Right lobe of liver (tissue), 6 donors: ENCODE results near the gene CYP27C1. TPM values are rescaled to one million over a fixed set of nuclear protein-coding genes. Genes with fewer than 3 reads are reported as not detected.
"Not testable (repeated sequence)": the region's sequence is repeated elsewhere in the genome, so short reads cannot be mapped to it uniquely, and the experiment has no call there.

Experiments used
- ATAC-seq, 4 donors: fragments of 200-7000 bp; cut with Tn5 transposase; one replicate each; pipeline ENCODE4 v1.9.1; 2020; ENCODE audit warnings: mild to moderate bottlenecking in 4 of 4, moderate library complexity in 4 of 4
- DNase-seq, 3 donors: peaks; one replicate each; pipeline ENCODE4 v3.0.0-alpha.2; 2020
- H3K27ac ChIP-seq, 3 donors: fragments of 200-600 bp; one replicate each; pipeline ENCODE4 v1.8.0; 2022
- H3K27me3 ChIP-seq, 2 donors: fragments of 200-600 bp; one replicate each; pipeline ENCODE4 v1.8.0; 2022
- H3K36me3 ChIP-seq, 4 donors: fragments of 200-600 bp; sonication (generic) in 1 of 4; one replicate each; pipeline versions ENCODE4 v1.5.1 to v1.8.0; 2017 to 2022; ENCODE audit warnings: control low read depth in 1 of 4
- H3K4me1 ChIP-seq, 4 donors: fragments of 200-600 bp; sonication (generic) in 1 of 4; one replicate each; pipeline versions ENCODE4 v1.5.1 to v1.8.0; 2017 to 2022; ENCODE audit warnings: control low read depth in 1 of 4
- H3K4me3 ChIP-seq, 3 donors: fragments of 200-600 bp; one replicate each; pipeline ENCODE4 v1.8.0; 2022
- H3K9me3 ChIP-seq, 4 donors: fragments of 200-600 bp; sonication (generic) in 1 of 4; one replicate each; pipeline versions ENCODE4 v1.5.1 to v1.8.0; 2017 to 2022; ENCODE audit warnings: control low read depth in 1 of 4
- POLR2A ChIP-seq: fragments of 450-650 bp; IDR thresholded peaks from one replicate; pipeline ENCODE4 v1.6.1; 2017; ENCODE audit warnings: antibody characterized with exemption, mild to moderate bottlenecking
- WGBS: methylation state at CpG from one replicate; pipeline ENCODE4 v1.1.6; 2018; ENCODE audit warnings: low coverage, low lambda C conversion rate; ENCODE audit not compliant: insufficient coverage; ENCODE audit errors: missing lambda C conversion rate; 5-methylcytosine and 5-hydroxymethylcytosine counted together
- intact Hi-C, 2 donors: fragments of 100-400 bp; cut with DNase I; formaldehyde crosslinking; loops; one replicate each; pipeline versions ENCODE4 v1.11.2 to v1.14.1; 2022
- total RNA-seq, 6 experiments: library from RNA; depleted of rRNA in 2 of 6; stranded (reverse); fragments of >200 nt in 2 of 6; fragmentation: NEBNext Ultra II Directional in 3 of 6; extraction: Animal tissue kit (Norgen Biotek cat#: 25700) in 3 of 6; gene quantifications; one replicate each; pipeline versions ENCODE4 v1.1.0 to v1.2.4, GENCODE V29; 2016 to 2023
- TF ChIP-seq, protein P1 (sequence below), 4 donors: fragments of 200-600 bp in 3 of 4; fragments of 450-650 bp in 1 of 4; IDR thresholded peaks; one replicate each; pipeline versions ENCODE4 v1.5.1 to v1.8.0; 2016 to 2022; ENCODE audit warnings: antibody characterized with exemption in 4 of 4, mild to moderate bottlenecking in 2 of 4
- donor health status: DM: no; HTN: yes; CAD: no.
- donor health status: DM: no; HTN: no; CAD: no.
- donor health status: DM: no; HTN: no; CAD: no.
- donor health status: DM: no; HTN: yes; CAD: no.
- donor health status: DM: no; HTN: yes; CAD: no.

CYP27C1 gene
- total RNA-seq, 6 experiments from 2014 or later: 0.05 TPM; not detected in 5

DNA sequence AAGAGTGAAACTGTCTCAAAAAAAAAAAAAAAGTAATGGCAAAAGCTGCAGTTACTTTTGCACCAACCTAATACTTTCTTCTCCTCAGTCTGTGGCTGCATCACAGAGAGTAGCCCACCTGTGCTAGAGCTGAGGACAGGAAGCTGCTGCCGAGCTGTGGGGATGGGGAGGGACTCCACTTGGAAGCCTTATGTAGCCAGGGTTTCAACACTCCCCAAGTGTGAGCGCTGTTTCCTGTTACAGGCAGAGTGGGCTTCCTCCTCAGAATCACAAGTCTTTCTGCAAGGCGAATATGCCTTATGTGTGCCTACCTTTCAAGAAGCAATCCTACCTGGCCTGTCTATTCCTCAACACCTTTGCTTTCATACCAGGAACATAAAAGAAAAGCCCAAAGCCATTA is 36.3 kb upstream of the CYP27C1 start:
- peaks cover 7 to 40% (median 9%) of the 10 kb centered on the region in 4 donors for H3K36me3 ChIP-seq

DNA sequence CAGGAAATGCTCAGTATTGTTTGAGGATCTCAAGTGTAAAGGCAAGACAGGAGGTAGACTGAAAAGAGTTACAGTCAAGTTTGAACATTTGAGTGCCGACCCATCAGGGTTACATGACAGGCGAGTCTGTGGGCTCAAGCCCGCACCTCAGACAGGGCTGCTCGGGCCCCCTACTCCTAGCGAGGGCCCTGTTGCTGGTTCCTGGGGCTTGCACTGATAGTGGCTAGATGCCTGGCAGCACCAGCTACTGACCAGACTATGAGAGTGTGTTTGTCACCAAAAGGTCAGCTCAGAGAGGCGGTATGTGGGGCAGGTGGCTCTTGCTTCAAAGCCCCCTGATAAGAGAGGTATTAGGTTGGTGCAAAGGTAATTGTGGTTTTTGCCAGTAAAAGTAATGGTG is 35.6 kb upstream of the CYP27C1 start:
- no peaks in the 10 kb centered on the region for H3K27me3 ChIP-seq
- no peak overlapping the region for H3K4me3 ChIP-seq
- TF ChIP-seq, protein P1, sequence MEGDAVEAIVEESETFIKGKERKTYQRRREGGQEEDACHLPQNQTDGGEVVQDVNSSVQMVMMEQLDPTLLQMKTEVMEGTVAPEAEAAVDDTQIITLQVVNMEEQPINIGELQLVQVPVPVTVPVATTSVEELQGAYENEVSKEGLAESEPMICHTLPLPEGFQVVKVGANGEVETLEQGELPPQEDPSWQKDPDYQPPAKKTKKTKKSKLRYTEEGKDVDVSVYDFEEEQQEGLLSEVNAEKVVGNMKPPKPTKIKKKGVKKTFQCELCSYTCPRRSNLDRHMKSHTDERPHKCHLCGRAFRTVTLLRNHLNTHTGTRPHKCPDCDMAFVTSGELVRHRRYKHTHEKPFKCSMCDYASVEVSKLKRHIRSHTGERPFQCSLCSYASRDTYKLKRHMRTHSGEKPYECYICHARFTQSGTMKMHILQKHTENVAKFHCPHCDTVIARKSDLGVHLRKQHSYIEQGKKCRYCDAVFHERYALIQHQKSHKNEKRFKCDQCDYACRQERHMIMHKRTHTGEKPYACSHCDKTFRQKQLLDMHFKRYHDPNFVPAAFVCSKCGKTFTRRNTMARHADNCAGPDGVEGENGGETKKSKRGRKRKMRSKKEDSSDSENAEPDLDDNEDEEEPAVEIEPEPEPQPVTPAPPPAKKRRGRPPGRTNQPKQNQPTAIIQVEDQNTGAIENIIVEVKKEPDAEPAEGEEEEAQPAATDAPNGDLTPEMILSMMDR (IDR thresholded peaks at IDR 0.05): no peak
- no peak for TF ChIP-seq POLR2A
- peaks cover 4 to 33% (median 7%) of the 10 kb centered on the region in 4 donors for H3K36me3 ChIP-seq
- WGBS: 83% methylated on average over 1 of the region's 6 CpGs
- no peaks in the 10 kb centered on the region for H3K4me1 ChIP-seq
- H3K9me3 ChIP-seq: no peaks in the 10 kb centered on the region
- H3K27ac ChIP-seq: no peak overlapping the region
- DNase-seq: no peak
- intact Hi-C loops: no loop called here
- ATAC-seq: no peak

More for the DNA sequence above, 36.3 kb upstream of the CYP27C1 start:
- TF ChIP-seq, protein P1 (IDR thresholded peaks at IDR 0.05): no peak
- no peak for TF ChIP-seq POLR2A
- ATAC-seq: no peak
- Histone ChIP-seq H3K9me3 (no peaks in the 10 kb centered on the region), H3K4me1 (no peaks in the 10 kb centered on the region), H3K27me3 (no peaks in the 10 kb centered on the region), H3K4me3 (no peak overlapping the region), H3K27ac (no peak overlapping the region)
- no peak for DNase-seq
- intact Hi-C loops: no loop called here
- WGBS: 93% methylated on average over 3 of the region's 3 CpGs

DNA sequence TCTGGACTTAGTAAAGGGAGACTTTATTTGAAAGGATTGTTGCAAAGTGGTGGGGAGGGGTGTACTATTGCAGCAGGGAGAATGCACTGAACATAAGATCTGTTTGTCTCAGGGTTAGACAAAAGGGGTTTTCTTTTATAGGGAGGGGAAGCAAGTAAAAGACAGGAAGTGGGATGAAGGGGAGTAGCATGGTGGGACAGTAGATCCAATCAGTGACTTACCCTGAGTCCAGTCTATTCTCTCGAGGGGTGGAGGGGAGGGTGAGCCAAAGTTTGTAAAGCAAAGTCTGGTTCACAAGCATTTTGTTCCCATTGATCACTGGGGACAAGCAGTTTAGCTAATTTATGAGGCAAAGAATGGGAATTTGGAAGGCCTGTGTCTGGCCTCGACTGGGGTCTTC is 35.0 kb upstream of the CYP27C1 start:
- H3K27me3 ChIP-seq: no peaks in the 10 kb centered on the region
- no peak overlapping the region for H3K27ac ChIP-seq
- DNase-seq: no peak
- no peak for ATAC-seq
- no peak overlapping the region for H3K4me3 ChIP-seq
- H3K4me1 ChIP-seq: no peaks in the 10 kb centered on the region
- peaks cover 0 to 28% (median 3%) of the 10 kb centered on the region in 4 donors for H3K36me3 ChIP-seq
- TF ChIP-seq, protein P1 (IDR thresholded peaks at IDR 0.05): no peak
- no peak for TF ChIP-seq POLR2A
- H3K9me3 ChIP-seq: no peaks in the 10 kb centered on the region
- intact Hi-C loops: no loop called here
- WGBS: 83% methylated on average over 2 of the region's 2 CpGs

DNA sequence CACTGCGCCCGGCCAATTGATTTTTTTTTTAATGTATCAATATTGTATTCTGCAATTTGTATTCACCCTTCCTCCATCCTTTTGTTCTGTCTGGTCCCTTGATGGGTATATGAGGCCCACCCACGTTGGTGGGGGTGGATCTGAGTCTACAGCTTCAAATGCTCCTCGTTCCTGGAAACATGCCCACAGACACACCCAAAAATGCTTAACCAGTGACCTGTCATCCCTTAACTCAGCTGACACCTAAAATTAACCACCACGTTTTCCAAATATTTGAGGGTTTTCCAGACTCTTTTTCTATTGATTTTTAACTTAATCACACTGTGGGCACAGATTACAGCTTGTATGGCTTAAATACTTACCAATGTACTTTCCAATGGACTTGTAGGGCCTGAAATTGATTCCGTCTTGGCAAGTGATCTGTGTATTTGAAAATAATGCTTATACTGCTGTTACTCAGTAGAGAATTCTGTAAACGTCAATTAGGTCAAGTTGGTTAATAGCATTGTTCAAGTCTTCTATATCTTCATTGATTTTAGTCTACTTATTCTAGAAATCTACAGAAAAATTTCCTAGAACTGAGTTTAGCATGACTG is 34.4 kb upstream of the CYP27C1 start:
- WGBS: 48% methylated on average over 6 of the region's 7 CpGs
- Histone ChIP-seq H3K9me3 (no peaks in the 10 kb centered on the region), H3K27ac (no peak overlapping the region), H3K4me3 (no peak overlapping the region), H3K36me3 (peaks cover 0 to 22% (median 2%) of the 10 kb centered on the region in 4 donors), H3K27me3 (no peaks in the 10 kb centered on the region), H3K4me1 (no peaks in the 10 kb centered on the region)
- DNase-seq (no peak), ATAC-seq (peak in 1 of 4 donors; percentile 67)
- intact Hi-C loops: no loop called here
- TF ChIP-seq, protein P1 (IDR thresholded peaks at IDR 0.05): no peak
- no peak for TF ChIP-seq POLR2A

DNA sequence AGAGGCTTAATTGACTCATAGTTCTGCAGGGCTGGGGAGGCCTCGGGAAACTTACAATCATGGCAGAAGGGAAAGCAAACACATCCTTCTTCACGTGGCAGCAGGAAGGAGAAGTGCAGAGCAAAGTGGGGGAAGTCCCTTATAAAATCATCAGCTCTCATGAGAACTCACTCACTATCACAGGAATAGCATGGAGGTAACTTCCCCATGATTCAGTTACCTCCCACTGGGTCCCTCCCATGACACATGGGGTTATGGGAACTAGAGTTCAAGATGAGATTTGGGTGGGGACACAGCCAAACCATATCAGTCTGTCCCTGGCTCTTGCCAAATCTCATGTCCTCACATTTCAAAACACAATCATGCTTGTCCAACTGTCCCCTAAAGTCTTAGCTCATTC is 21.1 kb upstream of the CYP27C1 start:
- H3K4me3 ChIP-seq, H3K4me1 ChIP-seq, H3K27ac ChIP-seq, H3K9me3 ChIP-seq, H3K27me3 ChIP-seq, intact Hi-C loops, DNase-seq, H3K36me3 ChIP-seq: not testable (repeated sequence)
- ATAC-seq: peak in 2 of 4 donors; percentile 47 to 63
- 67% methylated on average over 1 of the region's 2 CpGs for WGBS
